HEK293 (cell line): ENCODE data around the gene ARHGAP4.

ENCODE experiments used
- CTCF ChIA-PET: fragments of 350-600 bp; formaldehyde crosslinking; extraction: SDS; loops from one replicate; lab custom pipeline; 2021; ENCODE audit warnings: antibody characterized with exemption; lab: Yijun Ruan, JAX
- POLR2A ChIA-PET: fragments of 300-600 bp; formaldehyde crosslinking; extraction: SDS; loops from one replicate; lab custom pipeline; 2020; ENCODE audit warnings: antibody characterized with exemption, inconsistent platforms; lab: Yijun Ruan, JAX
- H3K27ac ChIP-seq: fragments of 200-500 bp; sonication (Bioruptor generic); 2 replicates; pipeline ENCODE4 v1.5.1; 2014; ENCODE audit warnings: low read depth, low read length, control low read depth, inconsistent platforms; ENCODE audit errors: extremely low read depth
- H3K36me3 ChIP-seq, 2 experiments: fragments of 200-500 bp in 1 of 2; sonication (Bioruptor generic) in 1 of 2; 1 replicate in 1 of 2; 2 replicates in 1 of 2; pipeline ENCODE4 v1.5.1; 2014 to 2017; ENCODE audit warnings: inconsistent platforms in 2 of 2, low read length in 2 of 2; ENCODE audit not compliant: control insufficient read depth in 2 of 2, insufficient read depth in 1 of 2
- H3K4me1 ChIP-seq: fragments of 200-500 bp; sonication (Bioruptor generic); 2 replicates; pipeline ENCODE4 v1.5.1; 2014; ENCODE audit warnings: mild to moderate bottlenecking, low read length, inconsistent platforms; ENCODE audit not compliant: control insufficient read depth, insufficient read depth
- H3K4me3 ChIP-seq: 2 replicates; pipeline ENCODE4 v1.5.1; 2011; ENCODE audit warnings: low read depth, mild to moderate bottlenecking, control low read depth, low read length, moderate library complexity
- H3K9me3 ChIP-seq: fragments of 200-500 bp; sonication (Bioruptor generic); 2 replicates; pipeline ENCODE4 v1.5.1; 2014; ENCODE audit warnings: low read depth, low read length, inconsistent platforms; ENCODE audit not compliant: control insufficient read depth, insufficient read depth
- BCL11B ChIP-seq: fragments of 450-650 bp; formaldehyde crosslinking; IDR thresholded peaks from 2 replicates; pipeline ENCODE4 v1.5.1; 2016; ENCODE audit warnings: low read depth, missing biosample characterization, missing genetic modification characterization
- IKZF3 ChIP-seq: fragments of 450-650 bp; IDR thresholded peaks from 2 replicates; pipeline ENCODE4 v1.5.0; 2018; ENCODE audit warnings: missing biosample characterization, mild to moderate bottlenecking, missing genetic modification characterization, moderate library complexity
- KLF8 ChIP-seq: fragments of 450-650 bp; formaldehyde crosslinking; IDR thresholded peaks from 2 replicates; pipeline ENCODE4 v1.5.1; 2016; ENCODE audit warnings: missing biosample characterization, missing genetic modification characterization
- PRDM4 ChIP-seq: fragments of 450-650 bp; formaldehyde crosslinking; IDR thresholded peaks from 2 replicates; pipeline ENCODE4 v1.5.1; 2017; ENCODE audit warnings: missing biosample characterization, missing genetic modification characterization
- SALL2 ChIP-seq: fragments of 450-650 bp; formaldehyde crosslinking; IDR thresholded peaks from 2 replicates; pipeline ENCODE4 v1.5.0; 2017; ENCODE audit warnings: missing biosample characterization, mild to moderate bottlenecking, missing genetic modification characterization, borderline replicate concordance
- ZBTB11 ChIP-seq: fragments of 450-650 bp; formaldehyde crosslinking; conservative IDR thresholded peaks from 2 replicates; pipeline ENCODE4 v1.5.1; 2016; ENCODE audit warnings: low read depth, missing biosample characterization, missing genetic modification characterization
- ZBTB6 ChIP-seq: fragments of 450-650 bp; formaldehyde crosslinking; IDR thresholded peaks from 2 replicates; pipeline ENCODE4 v1.5.1; 2017; ENCODE audit warnings: missing biosample characterization, missing genetic modification characterization
- ZBTB7A ChIP-seq: fragments of 450-650 bp; formaldehyde crosslinking; IDR thresholded peaks from 2 replicates; pipeline ENCODE4 v1.5.1; 2016; ENCODE audit warnings: low read depth, missing biosample characterization, missing genetic modification characterization
- ZNF16 ChIP-seq: fragments of 450-650 bp; formaldehyde crosslinking; IDR thresholded peaks from 2 replicates; pipeline ENCODE4 v1.5.1; 2016; ENCODE audit warnings: low read depth, missing biosample characterization, missing genetic modification characterization
- ZNF350 ChIP-seq: fragments of 450-650 bp; formaldehyde crosslinking; IDR thresholded peaks from 2 replicates; pipeline ENCODE4 v1.5.0; 2017; ENCODE audit warnings: missing biosample characterization, mild to moderate bottlenecking, missing genetic modification characterization
- ZNF354C ChIP-seq: fragments of 450-650 bp; formaldehyde crosslinking; IDR thresholded peaks from 2 replicates; pipeline ENCODE4 v1.5.1; 2016; ENCODE audit warnings: missing biosample characterization, missing genetic modification characterization, low read depth, borderline replicate concordance
- ZNF366 ChIP-seq: fragments of 450-650 bp; formaldehyde crosslinking; conservative IDR thresholded peaks from 2 replicates; pipeline ENCODE4 v1.5.1; 2016; ENCODE audit warnings: missing biosample characterization, missing genetic modification characterization
- ZNF398 ChIP-seq: fragments of 450-650 bp; formaldehyde crosslinking; IDR thresholded peaks from 2 replicates; pipeline ENCODE4 v1.5.1; 2017; ENCODE audit warnings: missing biosample characterization, missing genetic modification characterization
- ZNF404 ChIP-seq: fragments of 450-650 bp; formaldehyde crosslinking; IDR thresholded peaks from 2 replicates; pipeline ENCODE4 v1.5.1; 2017; ENCODE audit warnings: missing biosample characterization, missing genetic modification characterization
- ZNF473 ChIP-seq: fragments of 450-650 bp; formaldehyde crosslinking; IDR thresholded peaks from 2 replicates; pipeline ENCODE4 v1.5.1; 2017; ENCODE audit warnings: missing biosample characterization, missing genetic modification characterization
- ZNF549 ChIP-seq: fragments of 450-650 bp; IDR thresholded peaks from 2 replicates; pipeline ENCODE4 v1.5.1; 2018; ENCODE audit warnings: missing biosample characterization, missing genetic modification characterization, mild to moderate bottlenecking, inconsistent platforms, moderate library complexity
- ZNF560 ChIP-seq: fragments of 450-650 bp; formaldehyde crosslinking; IDR thresholded peaks from 2 replicates; pipeline ENCODE4 v1.5.1; 2017; ENCODE audit warnings: missing biosample characterization, missing genetic modification characterization, borderline replicate concordance
- ZNF600 ChIP-seq: fragments of 450-650 bp; formaldehyde crosslinking; IDR thresholded peaks from 2 replicates; pipeline ENCODE4 v1.5.1; 2016; ENCODE audit warnings: missing biosample characterization, missing genetic modification characterization
- ZNF610 ChIP-seq: fragments of 450-650 bp; formaldehyde crosslinking; IDR thresholded peaks from 2 replicates; pipeline ENCODE4 v1.5.1; 2016; ENCODE audit warnings: missing biosample characterization, missing genetic modification characterization, borderline replicate concordance
- ZNF629 ChIP-seq: fragments of 450-650 bp; formaldehyde crosslinking; IDR thresholded peaks from 2 replicates; pipeline ENCODE4 v1.5.1; 2017; ENCODE audit warnings: missing biosample characterization, missing genetic modification characterization
- ZNF777 ChIP-seq: fragments of 450-650 bp; formaldehyde crosslinking; IDR thresholded peaks from 2 replicates; pipeline ENCODE4 v1.5.1; 2017; ENCODE audit warnings: missing biosample characterization, missing genetic modification characterization, borderline replicate concordance
- ZNF791 ChIP-seq: fragments of 450-650 bp; formaldehyde crosslinking; IDR thresholded peaks from 2 replicates; pipeline ENCODE4 v1.5.1; 2016; ENCODE audit warnings: missing biosample characterization, missing genetic modification characterization

ARHGAP4 gene

GRCh38 chrX:153868576-153869472, 57.2 kb downstream of the ARHGAP4 start (continued):
- TF ChIP-seq ZNF398 (tag by site-specific recombination) (no peak), ZNF560 (no peak), ZBTB7A (tag by site-specific recombination) (no peak), ZNF354C (tag by site-specific recombination) (no peak), BCL11B (tag by site-specific recombination) (no peak), SALL2 (tag by site-specific recombination) (no peak)
- TF ChIP-seq, all 188 proteins: peak for 0

GRCh38 chrX:153867671-153868070, 58.4 kb downstream of the ARHGAP4 start:
- no peak overlapping the region for H3K4me3 ChIP-seq
- TF ChIP-seq IKZF3 (no peak), ZNF350 (tag by site-specific recombination) (no peak), ZNF629 (tag by site-specific recombination) (no peak), ZNF366 (tag by site-specific recombination) (no peak), SALL2 (tag by site-specific recombination) (no peak), ZNF473 (no peak), ZNF549 (no peak), ZBTB6 (tag by site-specific recombination) (no peak), ZBTB11 (tag by site-specific recombination) (no peak)
- no peaks in the 10 kb centered on the region for H3K36me3 ChIP-seq
- no peaks in the 10 kb centered on the region for H3K4me1 ChIP-seq
- no peaks in the 10 kb centered on the region for H3K9me3 ChIP-seq
- ChIA-PET CTCF (no interaction called here), POLR2A (no interaction called here)
- H3K27ac ChIP-seq: no peak overlapping the region

- CTCF ChIA-PET: no interaction called here
- H3K4me3 ChIP-seq: no peak overlapping the region
- POLR2A ChIA-PET: no interaction called here
- TF ChIP-seq ZNF404 (tag by site-specific recombination) (no peak), KLF8 (tag by site-specific recombination) (no peak), ZNF600 (no peak), ZNF16 (tag by site-specific recombination) (no peak), ZNF610 (tag by site-specific recombination) (no peak), ZNF791 (tag by site-specific recombination) (no peak), ZNF560 (no peak), ZNF777 (tag by site-specific recombination) (no peak), PRDM4 (no peak)
Measured at GRCh38 chrX:153867139-153867538, 58.9 kb downstream of the ARHGAP4 start.

More at GRCh38 chrX:153867139-153867538, 58.9 kb downstream of the ARHGAP4 start:
- no peak overlapping the region for H3K27ac ChIP-seq
- H3K36me3 ChIP-seq: no peaks in the 10 kb centered on the region
- H3K4me1 ChIP-seq: no peaks in the 10 kb centered on the region
- H3K9me3 ChIP-seq: no peaks in the 10 kb centered on the region
